Ovary (tissue), 9 donors: Measurements from ENCODE around the gene TRAF1. TPM values are rescaled to one million over a fixed set of nuclear protein-coding genes. Genes with fewer than 3 reads are reported as not detected.

Experiments
- DNase-seq, 5 donors: peaks; one replicate each; pipeline ENCODE4 v3.0.0-alpha.2; 2019 to 2020
- H3K27ac ChIP-seq, 2 donors: fragments of 200-600 bp; one replicate each; pipeline versions ENCODE4 v1.5.1 to v1.8.0; 2019 to 2022
- H3K27me3 ChIP-seq: fragments of 200-600 bp; one replicate; pipeline ENCODE4 v1.8.0; 2022
- H3K36me3 ChIP-seq: fragments of 200-600 bp; sonication (generic); one replicate; pipeline ENCODE4 v1.5.1; 2019
- H3K4me1 ChIP-seq: one replicate; pipeline ENCODE4 v1.8.1; 2013; ENCODE audit warnings: mild to moderate bottlenecking, moderate library complexity; ENCODE audit not compliant: insufficient read depth
- H3K4me3 ChIP-seq: fragments of 200-600 bp; sonication (generic); one replicate; pipeline ENCODE4 v1.5.1; 2017
- H3K9me3 ChIP-seq, 2 donors: fragments of 200-600 bp in 1 of 2; sonication (generic) in 1 of 2; one replicate each; pipeline versions ENCODE4 v1.5.1 to v1.8.1; 2013 to 2019; ENCODE audit warnings: mild to moderate bottlenecking in 1 of 2, moderate library complexity in 1 of 2
- EP300 ChIP-seq: sonication (generic); formaldehyde crosslinking; IDR thresholded peaks from one replicate; pipeline ENCODE4 v1.6.1; 2017; ENCODE audit warnings: antibody characterized with exemption
- POLR2A ChIP-seq: fragments of 450-650 bp; IDR thresholded peaks from one replicate; pipeline ENCODE4 v1.6.1; 2017; ENCODE audit warnings: antibody characterized with exemption, mild to moderate bottlenecking, moderate library complexity
- WGBS, 3 donors: extraction: QIAGEN DNeasy Blood & Tissue Kit in 1 of 3; methylation state at CpG; one replicate each; pipeline versions ENCODE4 v1.1.5 to v1.1.7; 2013 to 2017; 5-methylcytosine and 5-hydroxymethylcytosine counted together
- intact Hi-C, 4 donors: fragments of 100-400 bp; cut with DNase I; formaldehyde crosslinking; loops; one replicate each; pipeline versions ENCODE4 v1.11.0 to v1.15.1; 2022 to 2023
- polyA plus RNA-seq, 2 donors: library from polyadenylated mRNA; stranded (reverse); fragments of 200-250 nt in 1 of 2; fragments of 350-450 nt in 1 of 2; fragmentation: Illumina TruSeq in 1 of 2; extraction: RNeasy Lipid Tissue Mini Kit (QIAGEN cat#74804) in 1 of 2; gene quantifications; one replicate each; pipeline ENCODE4 v1.2.3, GENCODE V29; 2013 to 2014
- total RNA-seq, 7 donors: library from RNA; depleted of rRNA in 2 of 7; stranded (reverse); fragments of >200 nt in 2 of 7; fragmentation: NEBNext Ultra II Directional in 3 of 7; extraction: Animal tissue kit (Norgen Biotek cat#: 25700) in 3 of 7; gene quantifications; one replicate each; pipeline versions ENCODE4 v1.1.0 to v1.2.4, GENCODE V29; 2016 to 2023
- TF ChIP-seq, protein P1 (sequence below), 3 donors: fragments of 450-650 bp in 2 of 3; fragments of 200-600 bp in 1 of 3; IDR thresholded peaks; one replicate each; pipeline versions ENCODE4 v1.5.1 to v1.8.0; 2016 to 2022; ENCODE audit warnings: antibody characterized with exemption in 3 of 3, mild to moderate bottlenecking in 1 of 3
- donor health status: DM: no; HTN: no; CAD: no; lungs with moderate emphysema.
- donor health status: DM: no; HTN: no; CAD: no.
- donor health status: Bipolar disorder and iron deficiency.
- donor health status: DM: yes; HTN: yes; CAD: no.
- donor health status: DM: no; HTN: no; CAD: no.
- donor health status: DM: yes; HTN: yes; CAD: no.

The TRAF1 gene
- total and polyA plus RNA-seq, 9 donors = 4.1 to 9.4 (median 5.5) TPM

DNA sequence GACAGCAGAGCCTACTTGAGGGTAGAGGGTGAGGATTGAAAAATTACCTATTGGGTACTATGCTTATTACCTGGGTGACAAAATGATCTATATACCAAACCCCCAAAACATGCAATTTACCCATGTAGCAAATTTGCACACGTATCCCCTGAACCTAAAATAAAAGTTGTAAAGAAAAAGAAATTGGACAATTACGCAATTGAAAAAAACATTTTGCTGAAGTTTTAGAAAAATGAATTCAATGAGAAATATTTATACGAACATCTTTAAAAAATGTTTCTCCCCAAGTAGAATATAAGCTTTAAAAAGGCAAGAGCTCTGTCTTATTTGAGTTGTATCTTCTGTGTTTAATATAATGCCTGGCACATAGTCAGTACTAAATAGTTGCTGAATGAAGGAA lies 30.3 kb upstream of the TRAF1 start:
- Histone ChIP-seq H3K36me3 (no peaks in the 10 kb centered on the region), H3K27me3 (no peaks in the 10 kb centered on the region), H3K4me1 (peaks cover 3% of the 10 kb centered on the region), H3K4me3 (no peak overlapping the region), H3K9me3 (no peaks in the 10 kb centered on the region), H3K27ac (no peak overlapping the region)
- no peak for DNase-seq
- TF ChIP-seq POLR2A = no peak
- no peak for TF ChIP-seq EP300
- TF ChIP-seq, protein P1, sequence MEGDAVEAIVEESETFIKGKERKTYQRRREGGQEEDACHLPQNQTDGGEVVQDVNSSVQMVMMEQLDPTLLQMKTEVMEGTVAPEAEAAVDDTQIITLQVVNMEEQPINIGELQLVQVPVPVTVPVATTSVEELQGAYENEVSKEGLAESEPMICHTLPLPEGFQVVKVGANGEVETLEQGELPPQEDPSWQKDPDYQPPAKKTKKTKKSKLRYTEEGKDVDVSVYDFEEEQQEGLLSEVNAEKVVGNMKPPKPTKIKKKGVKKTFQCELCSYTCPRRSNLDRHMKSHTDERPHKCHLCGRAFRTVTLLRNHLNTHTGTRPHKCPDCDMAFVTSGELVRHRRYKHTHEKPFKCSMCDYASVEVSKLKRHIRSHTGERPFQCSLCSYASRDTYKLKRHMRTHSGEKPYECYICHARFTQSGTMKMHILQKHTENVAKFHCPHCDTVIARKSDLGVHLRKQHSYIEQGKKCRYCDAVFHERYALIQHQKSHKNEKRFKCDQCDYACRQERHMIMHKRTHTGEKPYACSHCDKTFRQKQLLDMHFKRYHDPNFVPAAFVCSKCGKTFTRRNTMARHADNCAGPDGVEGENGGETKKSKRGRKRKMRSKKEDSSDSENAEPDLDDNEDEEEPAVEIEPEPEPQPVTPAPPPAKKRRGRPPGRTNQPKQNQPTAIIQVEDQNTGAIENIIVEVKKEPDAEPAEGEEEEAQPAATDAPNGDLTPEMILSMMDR (IDR thresholded peaks at IDR 0.05) = no peak
- WGBS, 3 donors = 97 to 98% (median 97%) methylated on average over 3 of the region's 3 CpGs
- intact Hi-C loops = no loop called here

DNA sequence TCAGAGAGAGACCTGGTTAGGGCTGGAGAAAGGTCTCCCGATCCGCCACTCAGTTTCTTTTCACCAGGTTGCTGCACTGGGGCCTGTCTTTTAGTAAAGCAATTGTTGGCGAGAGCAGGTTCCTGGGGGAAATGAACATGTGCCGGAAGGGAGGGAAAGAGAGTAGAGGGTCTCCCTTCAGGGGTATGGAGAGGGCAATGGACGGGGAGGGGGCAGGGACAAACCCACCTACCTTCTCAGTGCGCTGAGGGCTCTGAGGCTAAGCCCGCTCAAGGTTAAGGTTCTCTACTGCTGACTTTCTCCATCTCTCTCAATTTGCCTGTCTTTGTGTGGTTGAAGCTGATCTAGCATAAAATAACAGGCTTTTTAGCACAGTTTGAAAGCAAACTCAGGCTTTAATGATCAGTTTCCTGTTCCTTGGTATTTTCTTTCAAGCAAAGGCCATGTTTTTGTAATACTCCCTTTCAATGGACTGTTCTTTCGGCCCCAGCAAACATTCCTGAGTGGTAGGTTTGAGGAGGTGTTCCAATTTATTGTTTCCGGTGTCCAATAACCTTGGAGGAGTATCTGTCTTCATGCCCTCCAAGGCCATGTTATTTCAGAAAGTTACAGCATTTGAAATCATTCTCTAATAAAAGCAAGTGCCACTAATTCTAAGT lies 25.5 kb upstream of the TRAF1 start:
- H3K36me3 ChIP-seq = no peaks in the 10 kb centered on the region
- H3K27me3 ChIP-seq = no peaks in the 10 kb centered on the region
- no peak for DNase-seq
- H3K4me3 ChIP-seq = no peak overlapping the region
- WGBS, 3 donors = 65 to 70% (median 67%) methylated on average over 9 of the region's 9 CpGs
- H3K27ac ChIP-seq = peak overlapping the region in 1 of 2 donors; percentile 25
- H3K4me1 ChIP-seq = peaks cover 5% of the 10 kb centered on the region
- TF ChIP-seq, protein P1 (IDR thresholded peaks at IDR 0.05) = no peak
- TF ChIP-seq EP300 = no peak
- no peak for TF ChIP-seq POLR2A
- intact Hi-C loops = no loop called here
- no peaks in the 10 kb centered on the region for H3K9me3 ChIP-seq

DNA sequence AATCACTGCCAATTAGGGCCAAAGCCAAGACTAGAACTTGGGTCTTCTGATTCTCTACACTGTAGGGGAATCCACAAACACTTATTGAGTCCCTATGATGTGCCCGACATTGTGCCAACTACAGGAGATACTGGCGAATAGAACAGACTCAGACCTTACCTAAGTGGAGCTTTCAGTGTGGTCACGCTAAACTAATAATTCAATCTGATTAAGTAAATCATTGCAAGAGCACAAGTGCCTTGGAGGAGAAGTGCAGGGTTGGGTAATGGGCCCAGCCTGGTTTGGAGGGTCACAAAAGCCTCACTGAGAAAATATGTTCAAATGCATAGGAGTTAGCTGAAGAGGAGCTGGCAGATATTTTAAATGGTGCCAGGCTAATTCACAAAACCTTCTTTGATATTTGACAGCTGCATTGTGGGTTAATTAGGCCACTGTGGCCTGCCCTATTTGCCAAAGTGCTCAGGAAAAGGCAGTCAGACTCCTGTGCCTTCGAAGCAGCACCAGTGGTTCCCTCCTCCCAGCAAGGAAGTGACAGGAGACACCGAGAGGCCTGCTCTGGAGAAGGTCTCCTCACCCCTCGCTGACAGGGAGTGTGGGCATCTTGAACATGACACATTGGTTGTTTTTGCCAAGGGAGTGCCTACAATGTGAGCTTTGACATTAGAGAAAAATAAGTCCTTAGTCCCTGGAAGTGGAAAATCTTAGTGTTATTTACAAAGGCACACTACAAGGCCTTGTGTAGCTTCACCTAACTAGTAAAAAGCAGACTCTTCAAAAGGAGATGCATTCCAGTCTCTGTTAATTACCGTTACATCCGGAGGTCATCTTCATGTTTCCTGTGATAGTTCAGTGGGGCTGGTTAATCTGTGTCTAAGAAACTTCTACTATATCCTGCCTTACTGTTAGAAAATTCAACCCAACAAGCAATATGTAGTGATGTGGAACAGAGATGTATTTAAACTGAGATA lies 24.1 kb upstream of the TRAF1 start:
- no peak overlapping the region for H3K27ac ChIP-seq
- no peak for DNase-seq
- 81 to 89% (median 85%) methylated on average over 8 of the region's 8 CpGs for WGBS, 3 donors

DNA sequence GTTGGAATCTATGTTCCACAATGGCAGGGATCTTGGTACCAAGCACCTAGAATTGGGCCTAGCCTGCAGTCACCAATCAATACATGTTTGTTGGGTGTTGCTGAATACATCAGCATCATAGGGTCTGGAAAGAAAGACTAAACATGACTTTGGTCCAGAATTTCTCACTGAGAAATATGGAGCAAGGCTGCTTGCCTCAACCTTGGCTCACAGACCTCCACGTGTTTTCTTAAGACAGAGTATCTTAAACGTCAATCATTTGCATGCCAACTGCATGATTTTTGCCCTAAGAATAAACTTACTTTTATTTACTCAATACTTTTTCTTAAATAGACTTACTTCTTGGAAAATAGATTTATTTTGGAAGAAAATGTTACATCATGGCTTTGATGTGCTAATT lies 22.7 kb upstream of the TRAF1 start:
- Histone ChIP-seq H3K36me3 (no peaks in the 10 kb centered on the region), H3K27ac (no peak overlapping the region), H3K4me1 (peaks cover 5% of the 10 kb centered on the region), H3K27me3 (no peaks in the 10 kb centered on the region), H3K9me3 (no peaks in the 10 kb centered on the region), H3K4me3 (no peak overlapping the region)
- DNase-seq = no peak
- WGBS, 3 donors = 16 to 37% (median 21%) methylated on average over 2 of the region's 2 CpGs
- TF ChIP-seq, protein P1 (IDR thresholded peaks at IDR 0.05) = no peak
- TF ChIP-seq POLR2A (no peak), EP300 (no peak)
- intact Hi-C loops = no loop called here

More for the DNA sequence above, 24.1 kb upstream of the TRAF1 start:
- intact Hi-C loops = no loop called here
- Histone ChIP-seq H3K36me3 (no peaks in the 10 kb centered on the region), H3K4me1 (peaks cover 5% of the 10 kb centered on the region), H3K27me3 (no peaks in the 10 kb centered on the region), H3K9me3 (no peaks in the 10 kb centered on the region), H3K4me3 (no peak overlapping the region)
- TF ChIP-seq, protein P1 (IDR thresholded peaks at IDR 0.05) = no peak
- TF ChIP-seq EP300 (no peak), POLR2A (no peak)
